ENCODE data around the gene ANKMY1. TPM values are rescaled to one million over a fixed set of nuclear protein-coding genes. Genes with fewer than 3 reads are reported as not detected.

Gene ANKMY1
- total RNA-seq, 4 donors from 2014 or later, result 18.0 to 22.7 (median 21.1) TPM

DNA sequence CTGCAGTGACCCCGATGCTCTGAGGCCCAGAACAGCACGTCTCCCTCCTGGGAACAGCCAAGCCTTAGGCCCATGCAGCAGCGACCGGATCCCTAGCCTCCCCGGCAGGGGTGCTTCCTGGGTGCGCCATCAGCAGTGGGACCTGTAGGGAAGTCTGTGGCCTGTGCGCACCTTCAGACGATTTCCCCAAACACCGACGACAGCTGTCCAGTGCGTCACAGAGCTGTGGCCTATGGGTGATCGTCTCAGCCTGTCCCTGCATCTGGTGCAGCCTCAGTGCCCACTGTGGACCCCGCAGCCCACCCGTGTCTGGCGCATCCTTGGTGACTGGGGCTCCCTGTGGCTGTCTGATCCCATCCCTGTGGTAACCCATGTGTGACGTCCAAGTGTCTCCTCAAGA, 113.3 kb downstream of the ANKMY1 start:
- TF ChIP-seq, protein P1, sequence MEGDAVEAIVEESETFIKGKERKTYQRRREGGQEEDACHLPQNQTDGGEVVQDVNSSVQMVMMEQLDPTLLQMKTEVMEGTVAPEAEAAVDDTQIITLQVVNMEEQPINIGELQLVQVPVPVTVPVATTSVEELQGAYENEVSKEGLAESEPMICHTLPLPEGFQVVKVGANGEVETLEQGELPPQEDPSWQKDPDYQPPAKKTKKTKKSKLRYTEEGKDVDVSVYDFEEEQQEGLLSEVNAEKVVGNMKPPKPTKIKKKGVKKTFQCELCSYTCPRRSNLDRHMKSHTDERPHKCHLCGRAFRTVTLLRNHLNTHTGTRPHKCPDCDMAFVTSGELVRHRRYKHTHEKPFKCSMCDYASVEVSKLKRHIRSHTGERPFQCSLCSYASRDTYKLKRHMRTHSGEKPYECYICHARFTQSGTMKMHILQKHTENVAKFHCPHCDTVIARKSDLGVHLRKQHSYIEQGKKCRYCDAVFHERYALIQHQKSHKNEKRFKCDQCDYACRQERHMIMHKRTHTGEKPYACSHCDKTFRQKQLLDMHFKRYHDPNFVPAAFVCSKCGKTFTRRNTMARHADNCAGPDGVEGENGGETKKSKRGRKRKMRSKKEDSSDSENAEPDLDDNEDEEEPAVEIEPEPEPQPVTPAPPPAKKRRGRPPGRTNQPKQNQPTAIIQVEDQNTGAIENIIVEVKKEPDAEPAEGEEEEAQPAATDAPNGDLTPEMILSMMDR (IDR thresholded peaks at IDR 0.05), result no peak
- TF ChIP-seq POLR2A (IDR thresholded peaks at IDR 0.05), result no peak
- intact Hi-C loops (cut with DNase I; ENCODE audit: low total_unique reads), result no loop called here
- WGBS, 2 donors, result 82 to 87% methylated on average over 14 of the region's 16 CpGs
- no peak overlapping the region for H3K4me3 ChIP-seq (ENCODE audit: low read depth, poor library complexity, severe bottlenecking)
- DNase-seq (ENCODE audit: low spot score in 2 of 2), result no peak

DNA sequence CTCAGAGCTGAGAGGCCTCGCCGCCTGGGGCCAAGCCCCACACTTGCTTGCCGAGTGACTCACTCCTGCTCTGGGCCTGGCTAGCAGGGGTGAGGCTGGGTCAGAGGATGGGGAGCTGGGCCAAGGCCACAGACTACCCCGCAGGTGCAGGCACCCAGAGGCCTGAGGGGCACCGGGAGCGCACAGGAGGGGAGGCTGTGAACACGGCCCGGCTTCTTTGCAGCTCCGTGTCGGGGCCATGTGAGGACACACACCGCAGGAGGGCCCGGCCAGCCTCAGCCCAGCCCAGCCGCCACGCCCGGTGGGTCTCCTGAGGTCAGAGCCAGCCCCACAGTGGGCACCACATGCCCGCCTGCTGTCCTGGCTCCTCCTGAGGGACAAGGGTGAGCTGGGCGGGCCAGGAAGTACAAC, 113.9 kb downstream of the ANKMY1 start:
- DNase-seq (ENCODE audit: low spot score in 2 of 2), result no peak
- WGBS, 2 donors, result 36 to 47% methylated on average over 15 to 16 of the region's 17 CpGs
- intact Hi-C loops (cut with DNase I; ENCODE audit: low total_unique reads), result no loop called here
- no peak overlapping the region for H3K4me3 ChIP-seq (ENCODE audit: low read depth, poor library complexity, severe bottlenecking)
- TF ChIP-seq POLR2A (IDR thresholded peaks at IDR 0.05), result no peak
- TF ChIP-seq, protein P1 (IDR thresholded peaks at IDR 0.05), result no peak

DNA sequence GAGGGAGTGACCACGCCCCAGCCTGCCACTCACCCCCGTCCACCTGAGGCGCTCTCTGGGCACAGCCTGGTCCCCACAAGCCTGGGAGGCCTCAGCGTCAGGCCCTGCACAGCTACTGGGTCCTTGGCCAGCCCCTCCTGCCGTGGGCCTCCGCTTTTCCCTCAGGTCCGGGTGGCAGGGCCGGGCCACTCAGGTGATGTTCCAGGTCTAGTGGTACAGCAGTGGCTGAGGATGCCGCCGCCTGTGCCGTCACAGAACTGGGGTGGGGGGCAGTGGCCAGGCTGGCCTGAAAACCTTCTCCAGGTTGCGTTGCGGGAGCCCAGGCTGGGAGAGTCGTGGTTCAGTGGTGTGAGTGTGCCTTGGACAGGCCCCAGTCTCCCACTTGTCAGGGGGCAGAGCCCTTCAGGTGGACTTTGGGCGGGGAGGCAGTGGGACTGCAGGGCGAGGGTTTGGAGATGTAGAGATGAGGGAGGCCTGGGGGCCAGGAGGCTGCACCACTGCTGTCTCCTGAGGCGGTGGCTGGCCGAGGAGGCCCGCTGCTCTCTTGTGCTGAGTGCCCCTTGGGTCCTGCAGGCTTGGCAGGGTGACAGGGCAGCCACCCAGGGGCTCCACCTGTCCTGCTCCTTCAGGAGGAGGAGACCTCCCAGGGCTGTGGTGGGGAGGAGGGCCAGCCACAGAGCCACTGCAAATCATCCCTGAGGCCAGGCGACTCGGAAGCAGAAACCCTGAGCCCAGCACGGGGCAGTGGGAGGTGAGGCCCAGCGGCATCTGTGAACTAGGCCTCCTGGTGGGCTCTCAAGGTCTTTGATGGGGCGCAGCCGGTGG, 114.7 kb downstream of the ANKMY1 start:
- intact Hi-C loops (cut with DNase I; ENCODE audit: low total_unique reads), result no loop called here
- TF ChIP-seq POLR2A (IDR thresholded peaks at IDR 0.05), result no peak
- TF ChIP-seq, protein P1 (IDR thresholded peaks at IDR 0.05), result no peak
- H3K4me3 ChIP-seq (ENCODE audit: low read depth, poor library complexity, severe bottlenecking), result no peak overlapping the region
- WGBS, 2 donors, result 69 to 77% methylated on average over 15 to 24 of the region's 25 CpGs
- no peak for DNase-seq (ENCODE audit: low spot score in 2 of 2)

DNA sequence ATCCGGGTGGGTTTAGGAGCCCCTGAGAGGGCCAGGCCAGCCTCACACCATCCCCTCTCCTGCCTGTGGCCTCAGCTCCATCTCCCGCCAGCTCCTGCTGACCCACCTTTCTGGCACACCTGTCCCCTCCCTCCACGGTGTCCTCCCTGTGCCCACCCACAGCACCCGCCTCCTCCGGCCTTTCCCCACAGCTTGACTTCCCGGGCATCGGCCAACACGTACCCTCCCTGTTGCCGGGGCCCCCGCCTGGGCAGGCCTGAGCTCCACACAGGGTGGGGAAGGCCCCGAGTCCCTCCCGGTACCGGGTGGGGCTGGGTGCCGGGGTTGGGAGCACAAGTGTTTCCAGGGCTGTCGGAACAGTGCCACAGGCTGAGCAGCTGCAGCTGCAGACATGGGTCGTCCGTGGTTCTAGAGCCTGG, 115.8 kb downstream of the ANKMY1 start:
- no peak for TF ChIP-seq POLR2A (IDR thresholded peaks at IDR 0.05)
- TF ChIP-seq, protein P1 (IDR thresholded peaks at IDR 0.05), result no peak
- no peak for DNase-seq (ENCODE audit: low spot score in 2 of 2)
- intact Hi-C loops (cut with DNase I; ENCODE audit: low total_unique reads), result no loop called here
- no peak overlapping the region for H3K4me3 ChIP-seq (ENCODE audit: low read depth, poor library complexity, severe bottlenecking)
- 56 to 57% methylated on average over 14 to 17 of the region's 17 CpGs for WGBS, 2 donors

DNA sequence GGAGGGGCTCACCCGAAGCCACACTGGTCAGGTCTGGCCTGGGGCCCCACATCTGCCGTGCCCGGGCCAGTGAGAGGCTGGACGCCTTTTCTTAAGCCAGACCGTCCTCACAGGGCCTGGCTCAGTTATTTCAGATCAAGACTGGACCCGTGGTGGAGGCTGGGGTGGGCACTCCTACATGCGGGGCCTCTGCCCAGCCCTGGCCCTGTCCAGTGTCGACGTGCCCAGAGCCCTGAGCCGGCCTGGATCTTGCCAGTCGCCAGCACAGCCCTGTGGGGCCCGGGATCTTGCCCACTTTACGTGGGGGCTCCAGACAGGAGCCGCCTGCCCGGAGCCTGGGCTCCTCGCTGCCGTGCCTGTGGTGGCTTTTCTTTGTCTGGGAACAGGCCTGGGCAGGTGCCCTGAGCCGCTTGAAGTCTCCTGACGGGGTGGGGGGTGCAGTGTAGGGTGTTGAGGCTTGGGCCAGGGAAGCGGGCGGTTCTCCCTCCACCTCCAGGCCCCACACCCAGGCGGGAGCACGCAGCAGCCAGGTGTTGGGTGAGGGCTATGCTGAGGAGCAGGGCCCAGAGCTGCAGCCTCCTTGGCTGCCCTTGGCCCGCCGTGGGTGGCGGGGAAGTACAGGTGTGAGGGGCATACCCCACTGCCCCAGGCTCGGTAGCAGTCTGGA, 116.3 kb downstream of the ANKMY1 start:
- H3K4me3 ChIP-seq (ENCODE audit: low read depth, poor library complexity, severe bottlenecking), result no peak overlapping the region
- intact Hi-C loops (cut with DNase I; ENCODE audit: low total_unique reads), result no loop called here
- DNase-seq (ENCODE audit: low spot score in 2 of 2), result no peak
- WGBS, 2 donors, result 38 to 61% methylated on average over 7 to 22 of the region's 27 CpGs
- TF ChIP-seq POLR2A (IDR thresholded peaks at IDR 0.05), result no peak
- TF ChIP-seq, protein P1 (IDR thresholded peaks at IDR 0.05), result no peak

All from lower leg skin (tissue), 4 donors.